HEK293 (cell line): ENCODE measurements around the gene PNPO.

Experiments used
- CTCF ChIP-seq: fragments of 450-650 bp; formaldehyde crosslinking; IDR thresholded peaks from 2 replicates; pipeline ENCODE4 v1.5.1; 2016; ENCODE audit warnings: missing biosample characterization, missing genetic modification characterization
- GLI4 ChIP-seq: fragments of 450-650 bp; formaldehyde crosslinking; IDR thresholded peaks from 2 replicates; pipeline ENCODE4 v1.5.1; 2016; ENCODE audit warnings: missing biosample characterization, missing genetic modification characterization
- KLF16 ChIP-seq: fragments of 450-650 bp; formaldehyde crosslinking; IDR thresholded peaks from 2 replicates; pipeline ENCODE4 v1.5.1; 2017; ENCODE audit warnings: missing biosample characterization, missing genetic modification characterization
- MYNN ChIP-seq: fragments of 450-650 bp; formaldehyde crosslinking; IDR thresholded peaks from 2 replicates; pipeline ENCODE4 v1.5.1; 2016; ENCODE audit warnings: missing biosample characterization, missing genetic modification characterization, borderline replicate concordance
- ZBTB10 ChIP-seq: fragments of 450-650 bp; formaldehyde crosslinking; IDR thresholded peaks from 2 replicates; pipeline ENCODE4 v1.5.1; 2016; ENCODE audit warnings: missing biosample characterization, missing genetic modification characterization
- ZBTB20 ChIP-seq: fragments of 450-650 bp; formaldehyde crosslinking; IDR thresholded peaks from 2 replicates; pipeline ENCODE4 v1.5.1; 2016; ENCODE audit warnings: missing biosample characterization, missing genetic modification characterization
- ZNF175 ChIP-seq: fragments of 450-650 bp; formaldehyde crosslinking; IDR thresholded peaks from 2 replicates; pipeline ENCODE4 v1.5.1; 2016; ENCODE audit warnings: missing biosample characterization, missing genetic modification characterization
- ZNF274 ChIP-seq, 2 experiments: fragments of 200-500 bp in 1 of 2; fragments of 450-650 bp in 1 of 2; sonication (Bioruptor generic) in 1 of 2; formaldehyde crosslinking in 1 of 2; IDR thresholded peaks; 2 replicates each; pipeline versions ENCODE4 v1.5.1 to v1.6.1; 2014 to 2016; ENCODE audit warnings: borderline replicate concordance in 1 of 2, inconsistent platforms in 1 of 2, low read length in 1 of 2, missing biosample characterization in 1 of 2, missing genetic modification characterization in 1 of 2
- ZNF37A ChIP-seq: fragments of 450-650 bp; IDR thresholded peaks from 2 replicates; pipeline ENCODE4 v1.5.1; 2018; ENCODE audit warnings: missing biosample characterization, missing genetic modification characterization
- ZNF391 ChIP-seq: fragments of 450-650 bp; formaldehyde crosslinking; IDR thresholded peaks from 2 replicates; pipeline ENCODE4 v1.5.1; 2016; ENCODE audit warnings: low read depth, missing biosample characterization, missing genetic modification characterization, borderline replicate concordance
- ZNF398 ChIP-seq: fragments of 450-650 bp; formaldehyde crosslinking; IDR thresholded peaks from 2 replicates; pipeline ENCODE4 v1.5.1; 2017; ENCODE audit warnings: missing biosample characterization, missing genetic modification characterization
- ZNF658 ChIP-seq: fragments of 450-650 bp; formaldehyde crosslinking; IDR thresholded peaks from 2 replicates; pipeline ENCODE4; 2016; ENCODE audit warnings: missing biosample characterization, missing genetic modification characterization
- ZNF664 ChIP-seq: fragments of 450-650 bp; formaldehyde crosslinking; IDR thresholded peaks from 2 replicates; pipeline ENCODE4 v1.5.1; 2016; ENCODE audit warnings: missing biosample characterization, missing genetic modification characterization
- ZNF76 ChIP-seq: fragments of 450-650 bp; formaldehyde crosslinking; IDR thresholded peaks from 2 replicates; pipeline ENCODE4; 2016; ENCODE audit warnings: low read depth, missing biosample characterization, missing genetic modification characterization, borderline replicate concordance

- TF ChIP-seq CTCF (tag by site-specific recombination) (no peak), ZNF175 (tag by site-specific recombination) (no peak), ZNF398 (no peak), ZNF658 (tag by site-specific recombination) (no peak), ZNF76 (tag by site-specific recombination) (no peak), GLI4 (tag by site-specific recombination) (no peak), KLF16 (tag by site-specific recombination) (no peak), ZBTB20 (tag by site-specific recombination) (no peak), ZNF274 (IDR thresholded peaks at IDR 0.05; ENCODE audit: low read length) (no peak), ZNF274 (tag by site-specific recombination; IDR thresholded peaks at IDR 0.05; ENCODE audit: borderline replicate concordance) (no peak), ZBTB10 (tag by site-specific recombination) (no peak), ZNF391 (tag by site-specific recombination) (no peak), MYNN (no peak), ZNF37A (tag by site-specific recombination) (no peak), ZNF664 (tag by site-specific recombination) (no peak)
Measured at GRCh38 chr17:47901423-47901822, 39.9 kb upstream of the PNPO start.
